Endothelial cell of umbilical vein (primary cell): ENCODE data around the gene NR3C2. TPM values are rescaled to one million over a fixed set of nuclear protein-coding genes. Genes with fewer than 3 reads are reported as not detected.

Experiments used
- BruUV-seq: library from RNA; stranded (reverse); fragments of 400-500 nt; replicated peaks from 2 replicates; lab custom pipeline; 2021; lab: Mats Ljungman, UMichigan
- CTCF ChIA-PET: fragments of 300-600, 350-600 bp; sonication (Branson Sonifier 250); formaldehyde crosslinking; loops from one replicate; lab custom pipeline; 2021; ENCODE audit warnings: antibody characterized with exemption, inconsistent platforms; lab: Charles Lee
- POLR2A ChIA-PET: fragments of 300-600, 350-600 bp; sonication (Branson Sonifier 250); formaldehyde crosslinking; loops from one replicate; lab custom pipeline; 2021; ENCODE audit warnings: antibody characterized with exemption, inconsistent platforms; lab: Charles Lee
- DNase-seq: peaks from one replicate; pipeline ENCODE4 v3.0.0-alpha.2; 2011; ENCODE audit warnings: low read depth, low spot score
- FAIRE-seq: peaks from 2 replicates; lab custom pipeline; 2011; peaks lifted over from hg19 to GRCh38; lab: Jason Lieb, UNC
- H2AFZ ChIP-seq: 2 replicates; pipeline ENCODE4 v1.6.0; 2012; ENCODE audit warnings: low read depth, low read length, control low read depth, inconsistent platforms
- H3K27ac ChIP-seq: 2 replicates; pipeline ENCODE4 v1.5.1; 2011; ENCODE audit warnings: low read depth, mild to moderate bottlenecking, control low read depth, low read length, moderate library complexity; ENCODE audit not compliant: insufficient read depth
- H3K27me3 ChIP-seq, 2 experiments: 2 replicates each; pipeline versions ENCODE4 v1.6.0 to v1.6.1; 2011; ENCODE audit warnings: low read length in 2 of 2, mixed read lengths in 1 of 2; ENCODE audit not compliant: control insufficient read depth in 2 of 2, insufficient read depth in 2 of 2
- H3K36me3 ChIP-seq, 2 experiments: 2 replicates in 1 of 2; 3 replicates in 1 of 2; pipeline ENCODE4 v1.5.1; 2011; ENCODE audit warnings: low read length in 2 of 2, mild to moderate bottlenecking in 1 of 2, moderate library complexity in 1 of 2; ENCODE audit not compliant: control insufficient read depth in 2 of 2, insufficient read depth in 2 of 2; ENCODE audit errors: extremely low read depth in 1 of 2
- H3K4me1 ChIP-seq: 3 replicates; pipeline ENCODE4 v1.5.1; 2011; ENCODE audit warnings: mild to moderate bottlenecking, low read length; ENCODE audit not compliant: control insufficient read depth, insufficient read depth; ENCODE audit errors: extremely low read depth
- H3K4me2 ChIP-seq: 2 replicates; pipeline ENCODE4 v1.6.1; 2011; ENCODE audit warnings: low read length, control low read depth, mixed read lengths; ENCODE audit not compliant: insufficient read depth
- H3K4me3 ChIP-seq, 3 experiments: fragments of 200-600 bp in 1 of 3; sonication (generic), shearing (Covaris generic) in 1 of 3; replicated peaks in 1 of 3; 2 replicates each; pipeline ENCODE4 v1.5.1; 2011 to 2016; ENCODE audit warnings: control low read depth in 3 of 3, low read length in 3 of 3, mild to moderate bottlenecking in 2 of 3, inconsistent platforms in 1 of 3, low read depth in 1 of 3, moderate library complexity in 1 of 3; ENCODE audit not compliant: insufficient read depth in 1 of 3
- H3K79me2 ChIP-seq: 2 replicates; pipeline ENCODE4 v1.6.0; 2012; ENCODE audit warnings: low read length, inconsistent platforms; ENCODE audit not compliant: control insufficient read depth, insufficient read depth
- H3K9ac ChIP-seq: replicated peaks from 2 replicates; pipeline ENCODE3; 2011; ENCODE audit warnings: low read length, control low read depth; ENCODE audit not compliant: insufficient read depth; ENCODE audit errors: extremely low read depth
- H3K9me1 ChIP-seq: replicated peaks from 3 replicates; pipeline ENCODE4 v1.6.0; 2011; ENCODE audit warnings: mild to moderate bottlenecking, low read length; ENCODE audit not compliant: control insufficient read depth, insufficient read depth; ENCODE audit errors: extremely low read depth
- H3K9me3 ChIP-seq: replicated peaks from 2 replicates; pipeline ENCODE4 v1.5.1; 2012; ENCODE audit warnings: low read length, inconsistent platforms; ENCODE audit not compliant: control insufficient read depth, insufficient read depth
- H4K20me1 ChIP-seq: replicated peaks from 2 replicates; pipeline ENCODE3; 2011; ENCODE audit warnings: mild to moderate bottlenecking, low read length; ENCODE audit not compliant: control insufficient read depth, insufficient read depth; ENCODE audit errors: extremely low read depth
- CTCF ChIP-seq, 2 donors: IDR thresholded peaks; 1 replicate in 1 of 2; 2 replicates in 1 of 2; pipeline ENCODE4 v1.5.1; 2011; ENCODE audit warnings: low read length in 2 of 2, mild to moderate bottlenecking in 2 of 2, moderate library complexity in 2 of 2, control low read depth in 1 of 2, inconsistent platforms in 1 of 2, low read depth in 1 of 2; ENCODE audit not compliant: insufficient read depth in 1 of 2; ENCODE audit errors: extremely low read depth in 1 of 2
- EZH2 ChIP-seq: IDR thresholded peaks from 2 replicates; pipeline ENCODE4 v1.6.1; 2012; ENCODE audit warnings: borderline replicate concordance, low read depth, mild to moderate bottlenecking, moderate library complexity, low read length, inconsistent platforms; ENCODE audit not compliant: severe bottlenecking
- FOS ChIP-seq: IDR thresholded peaks from 2 replicates; pipeline ENCODE4 v1.6.1; 2011; ENCODE audit warnings: mild to moderate bottlenecking, low read length, moderate library complexity, borderline replicate concordance; ENCODE audit not compliant: insufficient read depth
- GATA2 ChIP-seq: IDR thresholded peaks from 2 replicates; pipeline ENCODE4 v1.7.0; 2011; ENCODE audit warnings: low read depth, mild to moderate bottlenecking, moderate library complexity, mixed read lengths, low read length; ENCODE audit not compliant: insufficient read length, insufficient read depth
- JUN ChIP-seq: IDR thresholded peaks from 2 replicates; pipeline ENCODE4 v1.6.1; 2011; ENCODE audit warnings: borderline replicate concordance, low read depth; ENCODE audit not compliant: insufficient read length, insufficient read depth
- MAX ChIP-seq: IDR thresholded peaks from 2 replicates; pipeline ENCODE4 v1.6.1; 2011; ENCODE audit not compliant: insufficient read depth, insufficient read length
- MYC ChIP-seq: IDR thresholded peaks from one replicate; pipeline ENCODE4 v1.6.1; 2011; ENCODE audit warnings: mild to moderate bottlenecking, low read depth, low read length
- POLR2A ChIP-seq: IDR thresholded peaks from 2 replicates; pipeline ENCODE4 v1.6.1; 2012; ENCODE audit warnings: low read depth, mild to moderate bottlenecking, control low read depth, low read length
- POLR2AphosphoS5 ChIP-seq: IDR thresholded peaks from 2 replicates; pipeline ENCODE4 v1.6.1; 2012; ENCODE audit warnings: low read depth, mild to moderate bottlenecking, control low read depth, low read length, moderate library complexity; ENCODE audit not compliant: insufficient read depth
- dilution Hi-C: fragments of 300-500 bp; cut with MboI; formaldehyde crosslinking; loops from one replicate; pipeline ENCODE4 v1.15.0; 2019; ENCODE audit warnings: low sequenced_read_pairs; ENCODE audit not compliant: extremely low pct_ligation_motif_present
- intact Hi-C: fragments of 100-400 bp; cut with micrococcal nuclease; formaldehyde crosslinking; loops from one replicate; pipeline ENCODE4 v1.10.0; 2022
- polyA plus RNA-seq, 4 experiments: library from polyadenylated mRNA; depleted of rRNA in 3 of 4; stranded (reverse) in 3 of 4; unstranded in 1 of 4; fragments of >200 nt; gene quantifications; 2 replicates each; pipeline versions ENCODE4 v1.2.1 to v1.2.3, GENCODE V29; 2011 to 2012; ENCODE audit warnings: missing spikeins in 1 of 4
- total RNA-seq: library from RNA; stranded (reverse); gene quantifications from 2 replicates; pipeline ENCODE4 v1.2.3, GENCODE V29; 2021

Gene NR3C2
- total and polyA plus RNA-seq, 2 donors (not counting 3 experiments of a cell fraction or from before 2014, with no cell fraction given) = 4.8 to 16.4 TPM

DNA sequence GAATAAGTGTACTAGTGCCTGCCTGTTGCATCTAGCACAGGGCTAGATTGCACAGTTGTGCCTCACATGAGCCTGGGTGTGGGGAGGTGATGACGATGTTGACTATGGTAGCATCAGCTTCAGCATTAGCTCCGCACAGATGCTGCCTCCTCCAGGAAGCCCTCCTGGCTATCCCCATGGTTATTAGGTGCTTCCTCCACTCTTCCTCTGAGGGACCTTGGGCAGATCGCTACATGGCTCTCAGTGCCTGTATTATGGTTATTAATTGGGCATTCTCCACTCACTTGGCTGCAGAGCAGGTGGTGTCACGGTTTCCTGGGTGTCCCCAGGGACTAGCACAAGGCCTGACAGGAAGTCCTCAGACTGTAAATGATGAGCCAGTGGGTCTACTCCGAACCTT, 384.7 kb downstream of the NR3C2 start:
- no TSS peak for BruUV-seq
- H3K4me2 ChIP-seq = no peak overlapping the region
- H3K9ac ChIP-seq = no peak overlapping the region
- H3K9me1 ChIP-seq = no peaks in the 10 kb centered on the region
- dilution Hi-C loops = no loop called here
- H3K27ac ChIP-seq = no peak overlapping the region
- H3K9me3 ChIP-seq = no peaks in the 10 kb centered on the region
- H3K36me3 ChIP-seq = no peaks in the 10 kb centered on the region
- CTCF ChIA-PET = interaction anchor here (1.0 kb wide), 1 partner anchor 974 kb away, joined by 3 read pairs; no protein-coding TSS in a partner anchor
- H2AFZ ChIP-seq = no peak overlapping the region
- no peak overlapping the region for H3K4me3 ChIP-seq
- no peak for TF ChIP-seq POLR2AphosphoS5
- TF ChIP-seq MAX = no peak
- no peak for TF ChIP-seq JUN
- TF ChIP-seq FOS = no peak
- TF ChIP-seq MYC = no peak
- TF ChIP-seq EZH2 = no peak
- TF ChIP-seq GATA2 = no peak
- TF ChIP-seq CTCF (IDR thresholded peaks at IDR 0.05; ENCODE audit: extremely low read depth in 1 of 2, insufficient read depth in 1 of 2, low read depth in 1 of 2, low read length in 2 of 2) = no peak
- no peak for TF ChIP-seq POLR2A
- intact Hi-C loops = loop anchor here (5.0 kb wide), 1 partner anchor 385 kb away; the partner anchor contains the start of gene NR3C2
- no peaks in the 10 kb centered on the region for H3K27me3 ChIP-seq
- no peaks in the 10 kb centered on the region for H4K20me1 ChIP-seq
- FAIRE-seq (no peak), DNase-seq (no peak)
- POLR2A ChIA-PET = no interaction called here
- no peaks in the 10 kb centered on the region for H3K4me1 ChIP-seq
- H3K79me2 ChIP-seq = no peaks in the 10 kb centered on the region
